Brain microvascular endothelial cell (primary cell): ENCODE results near the gene PSMA4.
"Not testable (repeated sequence)": the region's sequence is repeated elsewhere in the genome, so short reads cannot be mapped to it uniquely, and the experiment has no call there.

Experiments used
- DNase-seq: peaks from one replicate; pipeline ENCODE4 v3.0.0-alpha.2; 2020
- H3K27ac ChIP-seq: fragments of 250-450 bp; sonication (Bioruptor Pico); 2 replicates; pipeline ENCODE4 v1.5.1; 2020; ENCODE audit warnings: mild to moderate bottlenecking, moderate library complexity
- H3K27me3 ChIP-seq: fragments of 250-450 bp; sonication (Bioruptor Pico); replicated peaks from 2 replicates; pipeline ENCODE4 v1.5.1; 2020; ENCODE audit warnings: mild to moderate bottlenecking
- H3K36me3 ChIP-seq: fragments of 250-450 bp; sonication (Bioruptor Pico); replicated peaks from 2 replicates; pipeline ENCODE4 v1.5.1; 2020; ENCODE audit warnings: mild to moderate bottlenecking
- H3K4me3 ChIP-seq: 2 replicates; pipeline ENCODE4 v1.5.1; 2011; ENCODE audit warnings: low read depth, mild to moderate bottlenecking, control low read depth, low read length, moderate library complexity
- in situ Hi-C: cut with HindIII; loops from 2 replicates; pipeline ENCODE4 v1.10.0; 2017; ENCODE audit warnings: low sequenced_read_pairs, low pct_ligation_motif_present
- TF ChIP-seq, protein P1 (sequence below): IDR thresholded peaks from 2 replicates; pipeline ENCODE4 v1.5.1; 2011; ENCODE audit warnings: low read depth, mild to moderate bottlenecking, moderate library complexity, low read length, control low read depth, inconsistent platforms; ENCODE audit errors: missing control alignments

PSMA4 gene

DNA sequence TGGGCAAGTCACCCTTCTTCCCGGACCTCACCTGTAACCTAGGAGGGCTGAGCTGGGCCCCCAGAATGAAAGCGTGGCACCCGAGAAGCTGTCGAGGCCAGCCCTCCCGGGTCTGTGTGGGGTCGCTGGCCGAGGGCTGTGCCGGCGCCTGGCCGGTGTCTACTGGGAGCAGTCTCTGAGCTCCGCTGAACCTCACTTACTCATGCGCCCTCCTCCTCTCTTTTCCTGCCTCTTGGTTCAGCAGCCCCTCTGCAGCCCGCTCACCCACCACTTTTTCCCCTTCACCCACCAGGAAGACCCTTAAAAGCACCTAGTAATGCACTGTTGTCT, 32.4 kb upstream of the PSMA4 start:
- H3K4me3 ChIP-seq = peak overlapping the region; percentile 87
- in situ Hi-C loops = no loop called here
- TF ChIP-seq, protein P1, sequence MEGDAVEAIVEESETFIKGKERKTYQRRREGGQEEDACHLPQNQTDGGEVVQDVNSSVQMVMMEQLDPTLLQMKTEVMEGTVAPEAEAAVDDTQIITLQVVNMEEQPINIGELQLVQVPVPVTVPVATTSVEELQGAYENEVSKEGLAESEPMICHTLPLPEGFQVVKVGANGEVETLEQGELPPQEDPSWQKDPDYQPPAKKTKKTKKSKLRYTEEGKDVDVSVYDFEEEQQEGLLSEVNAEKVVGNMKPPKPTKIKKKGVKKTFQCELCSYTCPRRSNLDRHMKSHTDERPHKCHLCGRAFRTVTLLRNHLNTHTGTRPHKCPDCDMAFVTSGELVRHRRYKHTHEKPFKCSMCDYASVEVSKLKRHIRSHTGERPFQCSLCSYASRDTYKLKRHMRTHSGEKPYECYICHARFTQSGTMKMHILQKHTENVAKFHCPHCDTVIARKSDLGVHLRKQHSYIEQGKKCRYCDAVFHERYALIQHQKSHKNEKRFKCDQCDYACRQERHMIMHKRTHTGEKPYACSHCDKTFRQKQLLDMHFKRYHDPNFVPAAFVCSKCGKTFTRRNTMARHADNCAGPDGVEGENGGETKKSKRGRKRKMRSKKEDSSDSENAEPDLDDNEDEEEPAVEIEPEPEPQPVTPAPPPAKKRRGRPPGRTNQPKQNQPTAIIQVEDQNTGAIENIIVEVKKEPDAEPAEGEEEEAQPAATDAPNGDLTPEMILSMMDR = no peak
- no peaks in the 10 kb centered on the region for H3K27me3 ChIP-seq
- H3K36me3 ChIP-seq = no peaks in the 10 kb centered on the region
- no peak for DNase-seq
- peak overlapping the region; percentile 53 for H3K27ac ChIP-seq

DNA sequence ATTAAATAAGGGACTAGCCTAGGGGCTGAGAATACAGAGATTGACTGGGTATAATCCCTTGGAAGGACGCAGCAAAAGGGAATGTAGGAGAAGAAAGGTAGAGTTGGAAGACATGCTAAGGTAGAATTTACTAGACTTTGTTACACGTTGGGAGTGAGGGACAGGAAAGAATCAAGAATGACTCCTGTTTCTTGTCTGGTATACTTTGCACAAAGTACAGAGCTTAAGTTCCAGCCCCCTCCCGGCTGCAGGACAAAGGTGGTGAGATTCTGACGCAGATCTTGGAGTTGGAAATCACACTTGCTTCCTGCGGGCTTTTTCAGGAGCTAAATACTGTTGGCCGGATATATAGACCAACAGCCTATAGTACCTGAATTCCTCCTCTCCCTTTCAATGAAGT, 32.0 kb upstream of the PSMA4 start:
- H3K27ac ChIP-seq = no peak overlapping the region
- no peak for DNase-seq
- in situ Hi-C loops = no loop called here
- H3K36me3 ChIP-seq = no peaks in the 10 kb centered on the region
- TF ChIP-seq, protein P1 = no peak
- H3K4me3 ChIP-seq = peak overlapping the region; percentile 87
- H3K27me3 ChIP-seq = no peaks in the 10 kb centered on the region

- TF ChIP-seq, protein P1 = no peak
- Histone ChIP-seq H3K4me3 (no peak overlapping the region), H3K27me3 (no peaks in the 10 kb centered on the region), H3K27ac (no peak overlapping the region), H3K36me3 (no peaks in the 10 kb centered on the region)
- in situ Hi-C loops = no loop called here
- DNase-seq = no peak
Observed at GRCh38 chr15:78509726-78510312, 30.4 kb upstream of the PSMA4 start.

- in situ Hi-C loops, DNase-seq, H3K27me3 ChIP-seq, H3K27ac ChIP-seq, H3K4me3 ChIP-seq, H3K36me3 ChIP-seq: not testable (repeated sequence)
Observed at GRCh38 chr15:78520035-78520434, 20.2 kb upstream of the PSMA4 start.

DNA sequence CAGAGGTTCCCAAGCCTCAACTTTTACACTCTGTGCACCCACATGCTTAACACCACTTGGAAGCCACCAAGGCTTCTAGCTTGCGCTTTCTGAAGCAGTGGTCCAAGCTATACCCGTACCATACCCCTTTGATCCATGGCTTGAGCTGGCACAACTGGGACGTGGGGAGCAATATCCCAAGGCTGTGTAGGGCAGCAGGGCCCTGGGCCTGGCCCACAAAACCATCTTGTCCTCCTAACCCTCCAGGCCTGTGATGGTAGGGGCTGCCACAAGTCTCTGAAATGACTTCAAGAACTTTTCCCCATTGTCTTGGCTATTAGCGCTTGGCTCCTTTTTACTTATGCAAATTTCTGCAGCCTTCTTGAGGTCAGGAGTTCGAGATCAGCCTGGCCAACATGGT, 16.0 kb upstream of the PSMA4 start:
- H3K27me3 ChIP-seq = no peaks in the 10 kb centered on the region
- DNase-seq = no peak
- no peaks in the 10 kb centered on the region for H3K36me3 ChIP-seq
- in situ Hi-C loops = no loop called here
- H3K27ac ChIP-seq = no peak overlapping the region
- H3K4me3 ChIP-seq = no peak overlapping the region
- TF ChIP-seq, protein P1 = no peak

DNA sequence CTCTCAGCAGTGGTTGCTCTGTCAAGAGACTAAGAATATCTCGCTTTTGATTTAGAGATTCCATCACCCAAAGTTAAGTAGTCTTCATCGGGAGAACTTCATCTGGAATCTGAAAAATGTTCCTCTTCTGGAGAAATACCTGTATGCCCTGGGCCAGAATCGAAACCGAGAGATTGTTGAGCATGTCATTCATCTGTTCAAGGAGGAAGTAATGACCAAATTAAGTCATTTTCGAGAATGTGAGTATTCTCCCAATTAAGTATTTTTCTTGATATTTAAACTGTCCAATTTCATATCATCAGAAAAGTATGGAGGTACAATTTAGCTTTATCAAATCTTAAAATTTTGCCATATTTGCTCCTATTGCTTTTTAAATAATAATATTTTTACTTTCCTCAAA, 12.9 kb upstream of the PSMA4 start:
- Histone ChIP-seq H3K36me3 (no peaks in the 10 kb centered on the region), H3K27ac (no peak overlapping the region), H3K4me3 (no peak overlapping the region), H3K27me3 (no peaks in the 10 kb centered on the region)
- in situ Hi-C loops = no loop called here
- TF ChIP-seq, protein P1 = no peak
- DNase-seq = no peak
